Large intestine (tissue), 3 donors: ENCODE results near the gene GALNT16. TPM values are rescaled to one million over a fixed set of nuclear protein-coding genes. Genes with fewer than 3 reads are reported as not detected.
A peak's percentile ranks its signal among the peaks of the same experiment; 100 is the strongest.

Experiments used
- DNase-seq, 2 donors: peaks; one replicate each; pipeline versions ENCODE4 v3.0.0 to v3.0.0-alpha.2; 2013
- H3K27ac ChIP-seq: one replicate; pipeline ENCODE4 v1.5.1; 2013; ENCODE audit warnings: low read length
- H3K27me3 ChIP-seq: 2 replicates; pipeline ENCODE4 v1.6.1; 2013; ENCODE audit warnings: low read length; ENCODE audit not compliant: control insufficient read depth, insufficient read depth
- H3K36me3 ChIP-seq: 2 replicates; pipeline ENCODE4 v1.6.1; 2013; ENCODE audit warnings: low read length; ENCODE audit not compliant: control insufficient read depth, insufficient read depth
- H3K4me1 ChIP-seq: one replicate; pipeline ENCODE4 v1.6.1; 2013; ENCODE audit warnings: low read length; ENCODE audit not compliant: control insufficient read depth, insufficient read depth
- H3K4me3 ChIP-seq: one replicate; pipeline ENCODE4 v1.5.1; 2013; ENCODE audit warnings: low read length
- H3K9me3 ChIP-seq: one replicate; pipeline ENCODE4 v1.6.1; 2013; ENCODE audit warnings: mild to moderate bottlenecking, low read depth, low read length, moderate library complexity; ENCODE audit not compliant: control insufficient read depth
- WGBS: methylation state at CpG from one replicate; pipeline ENCODE4 v1.1.5; 2013; ENCODE audit warnings: low lambda C conversion rate; ENCODE audit not compliant: insufficient coverage; 5-methylcytosine and 5-hydroxymethylcytosine counted together
- polyA plus RNA-seq: library from polyadenylated mRNA; unstranded; fragments of 120-200 nt; gene quantifications from one replicate; pipeline ENCODE4 v1.2.1, GENCODE V29; 2013

GALNT16 gene
- polyA plus RNA-seq, 1 donor = 20.4 TPM

- H3K36me3 ChIP-seq = no peaks in the 10 kb centered on the region
- WGBS = no CpG with 5 or more reads among the region's 11 CpGs
- H3K9me3 ChIP-seq = no peaks in the 10 kb centered on the region
- DNase-seq = peak; percentile 64 to 88
- no peaks in the 10 kb centered on the region for H3K27me3 ChIP-seq
- peaks cover 9% of the 10 kb centered on the region for H3K4me1 ChIP-seq
- no peak overlapping the region for H3K27ac ChIP-seq
- no peak overlapping the region for H3K4me3 ChIP-seq
These were observed 94.6 kb downstream of the GALNT16 start for GRCh38 chr14:69354383-69355153.

DNA sequence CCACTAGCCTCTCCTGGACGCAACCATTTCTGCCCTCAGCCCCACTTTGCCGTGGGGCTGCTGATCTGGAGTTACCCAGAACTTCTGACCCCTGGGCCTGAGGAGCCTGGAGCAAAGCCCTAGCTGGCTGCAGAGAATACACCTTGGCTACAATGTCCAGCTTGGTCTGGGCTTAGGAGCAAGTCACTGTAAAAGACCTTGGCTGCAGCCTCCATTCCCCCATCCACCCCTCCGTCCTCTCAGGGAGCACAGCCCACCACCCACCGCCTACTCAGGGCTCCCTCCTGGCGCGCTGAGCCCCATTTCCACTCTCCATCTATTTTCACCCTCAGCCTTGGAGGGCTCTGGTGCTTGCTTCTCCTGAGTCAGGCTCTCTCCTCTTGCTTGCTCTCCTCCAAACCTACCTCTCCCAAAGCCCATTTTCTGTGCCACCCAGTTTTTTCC, 95.2 kb downstream of the GALNT16 start:
- no peak for DNase-seq
- Histone ChIP-seq H3K4me3 (no peak overlapping the region), H3K36me3 (no peaks in the 10 kb centered on the region), H3K27ac (no peak overlapping the region), H3K4me1 (peaks cover 9% of the 10 kb centered on the region), H3K9me3 (no peaks in the 10 kb centered on the region), H3K27me3 (no peaks in the 10 kb centered on the region)
- 100% methylated on average over 4 of the region's 6 CpGs for WGBS

- H3K27me3 ChIP-seq = no peaks in the 10 kb centered on the region
- no peak overlapping the region for H3K4me3 ChIP-seq
- no peak for DNase-seq
- H3K27ac ChIP-seq = no peak overlapping the region
- no peaks in the 10 kb centered on the region for H3K36me3 ChIP-seq
- no peaks in the 10 kb centered on the region for H3K9me3 ChIP-seq
- WGBS = no CpG with 5 or more reads among the region's 6 CpGs
- H3K4me1 ChIP-seq = peaks cover 9% of the 10 kb centered on the region
These were observed 95.8 kb downstream of the GALNT16 start for GRCh38 chr14:69355607-69356281.

DNA sequence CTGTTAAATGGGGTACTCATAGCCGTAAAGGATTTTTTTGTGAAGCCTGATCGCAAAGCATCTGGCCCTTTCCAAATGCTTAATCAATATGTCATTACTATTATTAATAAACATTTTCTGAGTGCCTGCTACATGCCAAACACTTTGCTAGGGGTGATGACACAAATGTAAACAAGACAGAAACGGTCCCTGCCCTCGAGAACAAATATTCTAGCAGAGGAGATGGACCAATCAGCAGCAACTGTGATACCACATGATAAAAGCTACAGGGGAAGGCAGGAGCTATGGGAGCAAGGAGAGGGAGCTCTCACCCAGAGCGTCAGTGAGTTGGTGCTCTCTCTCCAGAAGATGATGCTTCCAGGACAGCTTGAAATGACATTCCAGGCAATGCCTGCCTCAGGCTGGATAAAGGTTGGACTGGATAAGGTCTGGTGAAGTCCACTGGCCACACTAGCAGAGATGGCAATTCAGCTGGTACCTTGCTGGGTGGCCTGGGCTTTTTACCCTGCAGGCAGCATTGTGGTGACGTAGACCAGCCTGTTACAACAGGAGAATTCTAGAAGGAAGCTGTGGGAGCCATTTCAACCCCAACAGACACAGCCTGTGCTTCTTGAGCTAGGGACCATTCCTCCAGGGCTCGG, 97.1 kb downstream of the GALNT16 start:
- peaks cover 9% of the 10 kb centered on the region for H3K4me1 ChIP-seq
- no peak overlapping the region for H3K4me3 ChIP-seq
- no peaks in the 10 kb centered on the region for H3K9me3 ChIP-seq
- DNase-seq = no peak
- H3K27ac ChIP-seq = no peak overlapping the region
- H3K36me3 ChIP-seq = no peaks in the 10 kb centered on the region
- no peaks in the 10 kb centered on the region for H3K27me3 ChIP-seq
- WGBS = 60% methylated on average over 1 of the region's 7 CpGs

GRCh38 chr14:69357544-69358200, 97.7 kb downstream of the GALNT16 start:
- no peak overlapping the region for H3K4me3 ChIP-seq
- DNase-seq = no peak
- WGBS = no CpG with 5 or more reads among the region's 7 CpGs

DNA sequence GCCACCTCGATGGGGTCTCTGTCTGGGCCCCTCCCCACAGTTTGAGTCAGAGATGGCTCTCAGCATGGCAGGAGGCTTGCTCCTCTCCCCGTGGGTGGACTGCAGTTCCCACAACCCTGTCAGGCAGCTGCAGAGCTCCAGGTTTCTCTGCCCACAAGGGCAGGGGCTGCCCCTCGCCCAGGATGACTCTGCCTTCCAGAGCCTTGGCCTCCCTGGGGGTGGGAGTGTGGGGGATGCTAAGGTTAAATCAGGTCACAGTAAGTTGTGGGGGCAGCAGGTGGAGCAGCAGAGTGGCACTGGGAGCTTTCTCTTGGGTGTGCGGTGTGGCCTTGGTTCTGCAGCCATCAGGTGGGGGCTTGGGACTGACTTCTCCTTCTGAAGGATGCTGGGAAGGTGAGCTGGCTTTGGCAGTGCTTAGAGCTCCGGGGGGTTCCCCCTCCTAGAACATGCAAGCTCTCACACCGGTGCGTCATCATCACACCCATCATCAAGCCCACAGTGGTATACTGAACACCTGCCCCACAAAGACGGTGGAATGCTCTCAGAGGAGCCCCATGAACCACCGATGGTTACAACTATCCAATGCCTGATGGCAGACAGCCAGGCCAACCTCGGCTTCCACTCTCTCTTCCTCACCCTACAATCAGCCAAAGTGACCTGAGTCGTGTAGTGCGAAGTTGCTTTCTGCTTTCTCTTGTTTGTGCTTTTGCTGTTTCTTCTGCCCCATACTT, 98.4 kb downstream of the GALNT16 start:
- Histone ChIP-seq H3K4me1 (peaks cover 9% of the 10 kb centered on the region), H3K27me3 (peaks cover 2% of the 10 kb centered on the region), H3K36me3 (no peaks in the 10 kb centered on the region), H3K4me3 (no peak overlapping the region), H3K9me3 (no peaks in the 10 kb centered on the region), H3K27ac (no peak overlapping the region)
- DNase-seq = no peak
- WGBS = no CpG with 5 or more reads among the region's 12 CpGs

More at GRCh38 chr14:69357544-69358200, 97.7 kb downstream of the GALNT16 start:
- Histone ChIP-seq H3K36me3 (no peaks in the 10 kb centered on the region), H3K27me3 (peaks cover under 1% of the 10 kb centered on the region), H3K9me3 (no peaks in the 10 kb centered on the region), H3K27ac (no peak overlapping the region), H3K4me1 (peaks cover 9% of the 10 kb centered on the region)

DNA sequence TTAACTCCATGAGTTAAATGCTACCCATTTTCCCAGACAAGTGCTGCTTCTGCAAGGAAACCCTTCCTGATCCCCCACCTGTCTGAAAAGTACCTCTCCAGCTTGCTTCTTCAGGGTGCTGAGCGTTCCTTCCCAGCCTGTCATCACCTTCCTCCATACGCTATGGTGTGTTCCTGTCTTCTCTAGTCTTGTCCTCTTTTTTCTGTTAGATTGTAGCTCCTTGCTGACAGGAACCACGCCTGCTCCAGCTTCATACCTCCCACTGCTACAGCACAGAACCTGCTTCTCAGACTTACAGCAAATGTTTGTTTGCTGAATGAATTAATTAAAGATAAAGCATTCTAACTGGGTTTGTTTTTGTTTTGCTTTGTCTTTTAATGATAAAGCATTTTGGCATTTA, 99.0 kb downstream of the GALNT16 start:
- H3K27ac ChIP-seq = no peak overlapping the region
- H3K36me3 ChIP-seq = no peaks in the 10 kb centered on the region
- WGBS = no CpG with 5 or more reads among the region's 3 CpGs
- peaks cover 9% of the 10 kb centered on the region for H3K4me1 ChIP-seq
- H3K4me3 ChIP-seq = no peak overlapping the region
- DNase-seq = no peak
- H3K9me3 ChIP-seq = no peaks in the 10 kb centered on the region
- peaks cover 2% of the 10 kb centered on the region for H3K27me3 ChIP-seq

GRCh38 chr14:69360438-69361108, 100.6 kb downstream of the GALNT16 start:
- no CpG with 5 or more reads among the region's 7 CpGs for WGBS
- no peaks in the 10 kb centered on the region for H3K4me1 ChIP-seq

DNA sequence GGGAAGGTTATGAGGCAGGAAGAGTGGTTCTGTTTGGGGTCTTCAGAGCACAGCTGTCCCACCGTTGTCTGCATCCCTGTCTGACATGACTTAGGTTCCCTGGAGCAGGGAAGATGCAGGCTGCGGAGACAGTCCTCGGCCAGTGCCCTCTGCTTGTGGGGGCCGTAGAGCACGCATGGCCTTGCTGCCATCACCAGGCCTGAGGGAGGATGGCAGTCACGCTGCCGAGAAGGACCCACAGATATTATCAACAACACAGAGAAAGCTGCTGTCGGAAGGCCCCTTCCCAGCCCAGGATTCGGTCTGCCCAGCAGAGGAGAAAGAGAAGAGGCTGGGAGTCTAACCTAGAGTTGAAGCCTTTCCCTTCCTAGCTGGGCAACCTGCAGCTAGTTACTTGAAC, 103.1 kb downstream of the GALNT16 start:
- peak in 1 of 2 donors; percentile 16 for DNase-seq
- Histone ChIP-seq H3K9me3 (no peaks in the 10 kb centered on the region), H3K4me3 (no peak overlapping the region), H3K27ac (no peak overlapping the region), H3K4me1 (no peaks in the 10 kb centered on the region), H3K27me3 (peaks cover 2% of the 10 kb centered on the region), H3K36me3 (no peaks in the 10 kb centered on the region)
- no CpG with 5 or more reads among the region's 9 CpGs for WGBS

More at GRCh38 chr14:69360438-69361108, 100.6 kb downstream of the GALNT16 start:
- no peaks in the 10 kb centered on the region for H3K9me3 ChIP-seq
- no peak overlapping the region for H3K4me3 ChIP-seq
- peaks cover 2% of the 10 kb centered on the region for H3K27me3 ChIP-seq
- DNase-seq = no peak
- H3K36me3 ChIP-seq = no peaks in the 10 kb centered on the region
- H3K27ac ChIP-seq = no peak overlapping the region
